Activated T-helper 1 cell treated with anti-CD3 and anti-CD28 coated beads, Interleukin-2, amount 50 U/mL, for 16 hours (primary cell): ENCODE data around the gene NDN.

Experiments
- DNase-seq, 2 donors: peaks; one replicate each; pipeline ENCODE4 v3.0.0-alpha.2; 2020; ENCODE audit warnings: low read depth in 1 of 2, low spot score in 1 of 2

NDN gene

DNA sequence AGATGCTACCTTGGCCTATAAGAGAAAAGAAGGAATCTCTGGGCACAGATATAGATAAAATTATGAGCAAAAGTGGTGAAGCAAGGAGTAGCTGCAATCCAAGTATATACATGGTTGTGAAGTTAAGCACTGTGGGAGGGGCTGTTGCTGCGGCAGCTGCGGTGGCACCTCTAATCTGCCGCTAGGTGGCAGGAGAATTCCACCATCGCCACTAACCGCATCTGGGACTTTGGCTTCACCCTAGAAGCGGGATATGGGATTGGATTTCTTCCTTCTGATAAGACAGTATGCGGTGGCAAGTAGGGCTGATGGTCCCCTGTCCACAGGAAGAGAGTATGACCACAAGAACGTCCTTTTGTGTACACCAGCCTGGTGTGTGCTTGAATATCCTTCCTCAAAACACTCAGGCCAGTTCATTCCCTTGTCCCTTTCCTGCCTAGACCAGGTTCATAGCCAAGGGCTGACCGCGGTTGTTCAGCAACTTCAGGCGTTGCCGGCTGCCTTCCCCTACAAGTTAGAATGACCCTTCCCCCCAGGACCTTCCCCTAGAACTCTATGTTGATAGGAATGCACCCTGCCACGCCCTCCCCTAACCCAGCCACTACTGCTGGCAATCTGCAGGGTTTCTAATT lies 44.6 kb downstream of the NDN start:
- no peak for DNase-seq
